Measurements from ENCODE around the gene NDUFA6. TPM values are rescaled to one million over a fixed set of nuclear protein-coding genes. Genes with fewer than 3 reads are reported as not detected.
"Not testable (repeated sequence)": the region's sequence is repeated elsewhere in the genome, so short reads cannot be mapped to it uniquely, and the experiment has no call there.

Gene NDUFA6
- total and polyA plus RNA-seq, 2 donors from 2014 or later: 69.0 to 317 TPM

GRCh38 chr22:42138972-42139371 is 48.4 kb upstream of the NDUFA6 start:
- no peak for DNase-seq
- no peak for FAIRE-seq

DNA sequence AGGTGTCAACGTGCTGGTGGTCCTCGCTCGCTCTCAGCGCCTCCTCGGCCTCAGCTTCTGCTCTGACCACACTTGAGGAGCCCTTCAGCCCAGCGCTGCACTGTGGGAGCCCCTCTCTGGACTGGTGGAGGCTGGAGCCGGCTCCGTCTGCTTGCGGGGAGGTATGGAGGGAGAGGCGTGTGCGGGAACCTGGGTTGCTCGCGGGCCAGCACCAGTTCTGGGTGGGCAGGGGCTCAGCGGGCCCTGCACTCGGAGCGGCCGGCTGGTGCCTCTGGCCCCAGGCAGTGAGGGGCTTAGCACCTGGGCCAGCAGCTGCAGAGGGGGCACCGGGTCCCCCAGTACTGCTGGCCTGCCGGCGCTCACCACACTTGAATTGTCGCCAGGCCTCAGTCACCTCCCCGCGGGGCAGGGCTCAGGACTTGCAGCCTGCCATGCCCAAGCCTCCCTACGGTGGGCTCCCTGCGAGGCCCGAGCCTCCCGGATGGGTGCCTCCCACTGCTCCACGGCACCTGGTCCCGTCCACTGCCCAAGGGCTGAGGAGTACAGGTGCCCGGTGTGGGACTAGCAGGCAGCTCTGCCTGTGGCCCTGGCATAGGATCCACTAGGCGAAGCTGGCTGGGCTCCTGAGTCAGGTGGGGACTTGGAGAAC is 47.7 kb upstream of the NDUFA6 start:
- TF ChIP-seq CTCF (IDR thresholded peaks at IDR 0.05; ENCODE audit: borderline replicate concordance, extremely low read depth, insufficient read depth): no peak
- intact Hi-C loops (cut with DNase I): no loop called here
- H3K4me1 ChIP-seq (ENCODE audit: control insufficient read depth in 2 of 3, insufficient read depth in 2 of 3, low read depth in 1 of 3, low read length in 3 of 3): peaks cover 0 to 5% (median 0%) of the 10 kb centered on the region in 3 donors
- DNase-seq (peak in 1 of 5 donors; percentile 30), FAIRE-seq (no peak)
- H3K9me3 ChIP-seq (ENCODE audit: control insufficient read depth in 2 of 3, insufficient read depth in 1 of 3, low read length in 3 of 3): no peaks in the 10 kb centered on the region
- no peak overlapping the region for H3K4me3 ChIP-seq (ENCODE audit: low read length in 3 of 3)
- H3K27me3 ChIP-seq (ENCODE audit: control insufficient read depth, insufficient read depth, low read length): no peaks in the 10 kb centered on the region
- no peak overlapping the region for H3K27ac ChIP-seq (ENCODE audit: low read depth in 2 of 2, low read length in 2 of 2)
- H3K9ac ChIP-seq (ENCODE audit: low read length in 3 of 3): no peak overlapping the region
- peaks cover 0 to 3% (median 0%) of the 10 kb centered on the region in 3 donors for H3K36me3 ChIP-seq (ENCODE audit: control insufficient read depth in 2 of 3, insufficient read depth in 3 of 3, low read length in 3 of 3)

More at GRCh38 chr22:42138972-42139371, 48.4 kb upstream of the NDUFA6 start:
- Histone ChIP-seq H3K27me3 (ENCODE audit: control insufficient read depth, insufficient read depth, low read length) (no peaks in the 10 kb centered on the region), H3K27ac (ENCODE audit: low read depth in 2 of 2, low read length in 2 of 2) (no peak overlapping the region), H3K9ac (ENCODE audit: low read length in 3 of 3) (no peak overlapping the region), H3K4me3 (ENCODE audit: low read length in 3 of 3) (no peak overlapping the region), H3K9me3 (ENCODE audit: control insufficient read depth in 2 of 3, insufficient read depth in 1 of 3, low read length in 3 of 3) (no peaks in the 10 kb centered on the region), H3K36me3 (ENCODE audit: control insufficient read depth in 2 of 3, insufficient read depth in 3 of 3, low read length in 3 of 3) (peaks cover 0 to 3% (median 0%) of the 10 kb centered on the region in 3 donors), H3K4me1 (ENCODE audit: control insufficient read depth in 2 of 3, insufficient read depth in 2 of 3, low read depth in 1 of 3, low read length in 3 of 3) (peaks cover 0 to 5% (median 0%) of the 10 kb centered on the region in 3 donors)
- intact Hi-C loops (cut with DNase I): no loop called here
- TF ChIP-seq CTCF (IDR thresholded peaks at IDR 0.05; ENCODE audit: borderline replicate concordance, extremely low read depth, insufficient read depth): no peak

- intact Hi-C loops (cut with DNase I); H3K9me3 ChIP-seq (ENCODE audit: control insufficient read depth in 2 of 3, insufficient read depth in 1 of 3, low read length in 3 of 3); H3K4me1 ChIP-seq (ENCODE audit: control insufficient read depth in 2 of 3, insufficient read depth in 2 of 3, low read depth in 1 of 3, low read length in 3 of 3); H3K27me3 ChIP-seq (ENCODE audit: control insufficient read depth, insufficient read depth, low read length); DNase-seq; FAIRE-seq; H3K27ac ChIP-seq (ENCODE audit: low read depth in 2 of 2, low read length in 2 of 2); H3K4me3 ChIP-seq (ENCODE audit: low read length in 3 of 3); H3K36me3 ChIP-seq (ENCODE audit: control insufficient read depth in 2 of 3, insufficient read depth in 3 of 3, low read length in 3 of 3); H3K9ac ChIP-seq (ENCODE audit: low read length in 3 of 3): not testable (repeated sequence)
Observed at GRCh38 chr22:42135688-42136087, 45.1 kb upstream of the NDUFA6 start.

DNA sequence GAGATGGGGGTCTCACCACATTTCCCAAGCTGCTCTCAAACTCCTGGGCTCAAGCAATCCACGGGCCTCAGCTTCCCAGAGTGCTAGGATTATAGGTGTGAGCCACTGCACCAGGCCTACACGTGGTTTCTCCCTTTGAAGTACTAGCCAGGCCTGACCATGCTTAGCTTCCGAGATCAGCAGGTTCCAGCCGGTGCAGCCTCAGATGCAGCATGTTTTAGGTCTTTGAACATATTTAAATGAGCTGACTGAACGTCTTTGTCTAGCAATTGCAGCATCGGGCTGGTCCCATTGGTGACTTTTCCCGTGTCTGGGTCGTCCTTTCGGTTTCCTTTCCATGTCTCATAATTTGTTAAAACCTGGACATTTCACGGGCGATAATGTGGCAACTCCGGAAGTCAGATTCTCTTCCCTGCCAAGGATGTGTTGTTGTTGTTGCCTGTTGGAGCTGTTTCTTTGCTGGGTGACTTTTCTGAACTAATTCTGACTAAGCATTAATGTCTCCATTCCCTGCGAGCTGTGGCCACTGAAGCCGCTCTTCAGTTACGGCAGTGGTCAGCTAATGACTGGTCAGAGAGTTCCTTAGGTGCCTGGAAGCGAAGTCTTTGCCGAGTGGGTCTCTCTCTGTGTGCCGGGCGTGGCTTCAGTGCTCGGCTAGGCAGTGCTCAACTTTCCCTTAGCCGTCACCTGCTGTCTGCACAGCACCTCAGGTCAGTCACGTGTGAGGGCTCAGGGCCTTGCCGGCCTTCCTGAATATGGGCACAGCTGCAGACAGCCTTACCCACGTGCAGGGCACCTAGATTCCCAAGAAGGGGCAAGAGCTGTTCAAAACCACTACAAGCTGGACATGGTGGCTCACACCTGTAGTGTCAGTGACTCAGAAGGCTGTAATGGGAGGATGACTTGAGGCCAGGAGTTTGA is 43.8 kb upstream of the NDUFA6 start:
- no peaks in the 10 kb centered on the region for H3K27me3 ChIP-seq (ENCODE audit: control insufficient read depth, insufficient read depth, low read length)
- DNase-seq (peak in 2 of 5 donors; percentile 38 to 70), FAIRE-seq (no peak)
- intact Hi-C loops (cut with DNase I): no loop called here
- H3K4me3 ChIP-seq (ENCODE audit: low read length in 3 of 3): peak overlapping the region in 1 of 3 donors; percentile 39
- no peak for TF ChIP-seq CTCF (IDR thresholded peaks at IDR 0.05; ENCODE audit: borderline replicate concordance, extremely low read depth, insufficient read depth)
- H3K9ac ChIP-seq (ENCODE audit: low read length in 3 of 3): no peak overlapping the region
- peaks cover 0 to 5% (median 0%) of the 10 kb centered on the region in 3 donors for H3K4me1 ChIP-seq (ENCODE audit: control insufficient read depth in 2 of 3, insufficient read depth in 2 of 3, low read depth in 1 of 3, low read length in 3 of 3)
- peaks cover 0 to 3% (median 0%) of the 10 kb centered on the region in 3 donors for H3K36me3 ChIP-seq (ENCODE audit: control insufficient read depth in 2 of 3, insufficient read depth in 3 of 3, low read length in 3 of 3)
- H3K27ac ChIP-seq (ENCODE audit: low read depth in 2 of 2, low read length in 2 of 2): no peak overlapping the region
- H3K9me3 ChIP-seq (ENCODE audit: control insufficient read depth in 2 of 3, insufficient read depth in 1 of 3, low read length in 3 of 3): no peaks in the 10 kb centered on the region

Measured in kidney (tissue), 14 donors.